Neural progenitor cell (in vitro differentiated cells): ENCODE measurements around the gene OR6B2.

Experiments used
- CTCF ChIP-seq: fragments of 200-600 bp; sonication (generic); IDR thresholded peaks from 2 replicates; pipeline ENCODE4 v1.5.1; 2017; ENCODE audit warnings: antibody characterized with exemption, mild to moderate bottlenecking
- EZH2 ChIP-seq: fragments of 200-600 bp; sonication (generic); IDR thresholded peaks from 2 replicates; pipeline ENCODE4 v1.6.1; 2017; ENCODE audit warnings: antibody characterized with exemption, mild to moderate bottlenecking, moderate library complexity
- EZH2phosphoT487 ChIP-seq: fragments of 200-600 bp; sonication (generic); IDR thresholded peaks from 2 replicates; pipeline ENCODE4 v1.6.1; 2017; ENCODE audit warnings: antibody characterized with exemption

- TF ChIP-seq CTCF (no peak), EZH2phosphoT487 (no peak), EZH2 (no peak)
These were observed 22.3 kb upstream of the OR6B2 start for GRCh38 chr2:240052524-240052923.
